Measurements from ENCODE around the gene SUSD4.

- TF ChIP-seq CTCF (conservative IDR thresholded peaks at IDR 0.05) (no peak), EZH2 (IDR thresholded peaks at IDR 0.05; ENCODE audit: low read depth) (no peak)
Observed at GRCh38 chr1:223215026-223215425, 148.9 kb downstream of the SUSD4 start.

All from PC-9 (cell line).